Measurements from ENCODE around the gene GSG1L. TPM values are rescaled to one million over a fixed set of nuclear protein-coding genes. Genes with fewer than 3 reads are reported as not detected.
"Not testable (repeated sequence)": the region's sequence is repeated elsewhere in the genome, so short reads cannot be mapped to it uniquely, and the experiment has no call there.

The GSG1L gene
- total and polyA plus RNA-seq, 2 donors = 0.07 TPM; not detected in 1

GRCh38 chr16:27942071-27942470, 121.4 kb downstream of the GSG1L start:
- not testable (repeated sequence) for H3K27ac ChIP-seq (ENCODE audit: low read depth in 1 of 2, low read length in 1 of 2); H3K4me3 ChIP-seq (ENCODE audit: low read length in 2 of 2); DNase-seq (ENCODE audit: low read depth in 6 of 9, low spot score in 9 of 9); H3K4me1 ChIP-seq (ENCODE audit: control insufficient read depth in 2 of 2, insufficient read depth in 2 of 2, low read length in 2 of 2); H3K36me3 ChIP-seq (ENCODE audit: control insufficient read depth in 2 of 2, insufficient read depth in 2 of 2, low read length in 1 of 2); H3K9me3 ChIP-seq (ENCODE audit: control insufficient read depth in 2 of 2, insufficient read depth in 1 of 2, low read length in 1 of 2); H3K27me3 ChIP-seq (ENCODE audit: control insufficient read depth in 2 of 2, insufficient read depth in 1 of 2, low read length in 1 of 2)
- WGBS = 93% methylated on average over 5 of the region's 5 CpGs

- Histone ChIP-seq H3K9me3 (ENCODE audit: control insufficient read depth in 2 of 2, insufficient read depth in 1 of 2, low read length in 1 of 2) (no peaks in the 10 kb centered on the region), H3K27ac (ENCODE audit: low read depth in 1 of 2, low read length in 1 of 2) (no peak overlapping the region), H3K27me3 (ENCODE audit: control insufficient read depth in 2 of 2, insufficient read depth in 1 of 2, low read length in 1 of 2) (no peaks in the 10 kb centered on the region), H3K4me1 (ENCODE audit: control insufficient read depth in 2 of 2, insufficient read depth in 2 of 2, low read length in 2 of 2) (no peaks in the 10 kb centered on the region), H3K36me3 (ENCODE audit: control insufficient read depth in 2 of 2, insufficient read depth in 2 of 2, low read length in 1 of 2) (no peaks in the 10 kb centered on the region), H3K4me3 (ENCODE audit: low read length in 2 of 2) (no peak overlapping the region)
- no peak for DNase-seq (ENCODE audit: low read depth in 6 of 9, low spot score in 9 of 9)
- WGBS = 88% methylated on average over 7 of the region's 7 CpGs
Measured at GRCh38 chr16:27935076-27935475, 128.4 kb downstream of the GSG1L start.

GRCh38 chr16:27932542-27933135, 130.9 kb downstream of the GSG1L start:
- WGBS = 79% methylated on average over 3 of the region's 3 CpGs
- Histone ChIP-seq H3K4me1 (ENCODE audit: control insufficient read depth in 2 of 2, insufficient read depth in 2 of 2, low read length in 2 of 2) (no peaks in the 10 kb centered on the region), H3K4me3 (ENCODE audit: low read length in 2 of 2) (no peak overlapping the region), H3K27ac (ENCODE audit: low read depth in 1 of 2, low read length in 1 of 2) (no peak overlapping the region), H3K9me3 (ENCODE audit: control insufficient read depth in 2 of 2, insufficient read depth in 1 of 2, low read length in 1 of 2) (no peaks in the 10 kb centered on the region), H3K27me3 (ENCODE audit: control insufficient read depth in 2 of 2, insufficient read depth in 1 of 2, low read length in 1 of 2) (no peaks in the 10 kb centered on the region), H3K36me3 (ENCODE audit: control insufficient read depth in 2 of 2, insufficient read depth in 2 of 2, low read length in 1 of 2) (no peaks in the 10 kb centered on the region)
- no peak for DNase-seq (ENCODE audit: low read depth in 6 of 9, low spot score in 9 of 9)

GRCh38 chr16:27929818-27930217, 133.7 kb downstream of the GSG1L start:
- Histone ChIP-seq H3K4me1 (ENCODE audit: control insufficient read depth in 2 of 2, insufficient read depth in 2 of 2, low read length in 2 of 2) (no peaks in the 10 kb centered on the region), H3K4me3 (ENCODE audit: low read length in 2 of 2) (no peak overlapping the region), H3K9me3 (ENCODE audit: control insufficient read depth in 2 of 2, insufficient read depth in 1 of 2, low read length in 1 of 2) (no peaks in the 10 kb centered on the region), H3K36me3 (ENCODE audit: control insufficient read depth in 2 of 2, insufficient read depth in 2 of 2, low read length in 1 of 2) (no peaks in the 10 kb centered on the region), H3K27ac (ENCODE audit: low read depth in 1 of 2, low read length in 1 of 2) (no peak overlapping the region), H3K27me3 (ENCODE audit: control insufficient read depth in 2 of 2, insufficient read depth in 1 of 2, low read length in 1 of 2) (no peaks in the 10 kb centered on the region)
- WGBS = 53% methylated on average over 3 of the region's 3 CpGs
- DNase-seq (ENCODE audit: low read depth in 6 of 9, low spot score in 9 of 9) = no peak

DNA sequence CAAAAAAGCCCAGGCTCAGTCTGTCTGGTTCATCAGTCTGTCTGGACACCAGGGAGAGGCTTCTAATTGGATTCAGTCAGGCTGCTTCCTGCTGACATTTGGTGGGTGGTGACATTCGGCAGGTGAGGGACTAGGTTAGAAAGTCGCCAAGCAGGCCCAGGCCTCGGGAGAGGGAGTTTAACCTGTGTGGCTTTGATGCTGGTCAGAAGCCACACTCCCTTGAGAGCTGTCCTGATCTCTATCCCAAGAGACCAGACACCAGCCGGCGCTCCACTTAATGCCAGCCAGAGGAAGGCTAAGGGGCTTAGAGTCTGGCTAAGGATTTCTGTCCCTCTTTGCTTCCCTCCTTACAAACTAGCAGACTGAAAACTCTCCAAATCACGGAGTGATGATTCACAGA, 135.0 kb downstream of the GSG1L start:
- Histone ChIP-seq H3K27ac (ENCODE audit: low read depth in 1 of 2, low read length in 1 of 2) (no peak overlapping the region), H3K4me3 (ENCODE audit: low read length in 2 of 2) (no peak overlapping the region), H3K4me1 (ENCODE audit: control insufficient read depth in 2 of 2, insufficient read depth in 2 of 2, low read length in 2 of 2) (no peaks in the 10 kb centered on the region), H3K36me3 (ENCODE audit: control insufficient read depth in 2 of 2, insufficient read depth in 2 of 2, low read length in 1 of 2) (no peaks in the 10 kb centered on the region), H3K27me3 (ENCODE audit: control insufficient read depth in 2 of 2, insufficient read depth in 1 of 2, low read length in 1 of 2) (no peaks in the 10 kb centered on the region), H3K9me3 (ENCODE audit: control insufficient read depth in 2 of 2, insufficient read depth in 1 of 2, low read length in 1 of 2) (no peaks in the 10 kb centered on the region)
- no peak for DNase-seq (ENCODE audit: low read depth in 6 of 9, low spot score in 9 of 9)
- WGBS = 63% methylated on average over 6 of the region's 6 CpGs

DNA sequence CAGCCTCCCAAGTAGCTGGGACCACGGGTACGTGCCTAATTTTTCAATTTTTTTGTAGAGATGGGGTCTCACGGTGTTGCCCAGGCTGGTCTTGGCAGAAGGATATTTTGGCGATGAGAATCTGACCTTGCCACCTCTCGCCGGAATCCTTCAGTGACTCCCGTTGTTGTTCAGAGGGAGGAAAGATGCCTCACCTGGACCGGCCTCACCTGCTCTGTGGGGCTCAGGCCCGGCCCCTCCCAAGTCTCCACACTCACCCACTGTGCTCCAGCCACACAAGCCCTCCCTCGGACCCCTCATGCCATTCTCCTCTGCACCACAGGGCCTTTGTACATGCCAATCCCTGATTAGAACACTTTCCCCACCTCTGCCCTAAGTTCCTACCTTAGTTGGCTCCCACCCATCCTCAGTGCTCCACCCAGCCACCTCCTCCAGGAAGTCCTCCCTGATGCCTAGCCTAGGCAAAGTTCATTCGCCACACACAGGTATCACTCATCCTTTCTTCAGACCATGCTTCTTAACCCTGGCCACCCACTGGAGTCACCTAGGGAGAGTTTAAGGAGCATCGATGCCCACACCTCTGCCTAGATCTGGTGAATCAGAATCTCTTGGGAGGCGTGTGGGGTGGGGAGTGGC, 136.1 kb downstream of the GSG1L start:
- Histone ChIP-seq H3K36me3 (ENCODE audit: control insufficient read depth in 2 of 2, insufficient read depth in 2 of 2, low read length in 1 of 2) (no peaks in the 10 kb centered on the region), H3K27ac (ENCODE audit: low read depth in 1 of 2, low read length in 1 of 2) (no peak overlapping the region), H3K27me3 (ENCODE audit: control insufficient read depth in 2 of 2, insufficient read depth in 1 of 2, low read length in 1 of 2) (no peaks in the 10 kb centered on the region), H3K4me1 (ENCODE audit: control insufficient read depth in 2 of 2, insufficient read depth in 2 of 2, low read length in 2 of 2) (no peaks in the 10 kb centered on the region), H3K4me3 (ENCODE audit: low read length in 2 of 2) (no peak overlapping the region), H3K9me3 (ENCODE audit: control insufficient read depth in 2 of 2, insufficient read depth in 1 of 2, low read length in 1 of 2) (no peaks in the 10 kb centered on the region)
- DNase-seq (ENCODE audit: low read depth in 6 of 9, low spot score in 9 of 9) = no peak
- 86% methylated on average over 13 of the region's 13 CpGs for WGBS

GRCh38 chr16:27925612-27926011, 137.9 kb downstream of the GSG1L start:
- Histone ChIP-seq H3K9me3 (ENCODE audit: control insufficient read depth in 2 of 2, insufficient read depth in 1 of 2, low read length in 1 of 2) (no peaks in the 10 kb centered on the region), H3K36me3 (ENCODE audit: control insufficient read depth in 2 of 2, insufficient read depth in 2 of 2, low read length in 1 of 2) (no peaks in the 10 kb centered on the region), H3K4me3 (ENCODE audit: low read length in 2 of 2) (no peak overlapping the region), H3K4me1 (ENCODE audit: control insufficient read depth in 2 of 2, insufficient read depth in 2 of 2, low read length in 2 of 2) (no peaks in the 10 kb centered on the region), H3K27me3 (ENCODE audit: control insufficient read depth in 2 of 2, insufficient read depth in 1 of 2, low read length in 1 of 2) (no peaks in the 10 kb centered on the region), H3K27ac (ENCODE audit: low read depth in 1 of 2, low read length in 1 of 2) (no peak overlapping the region)
- no peak for DNase-seq (ENCODE audit: low read depth in 6 of 9, low spot score in 9 of 9)
- 79% methylated on average over 9 of the region's 9 CpGs for WGBS

DNA sequence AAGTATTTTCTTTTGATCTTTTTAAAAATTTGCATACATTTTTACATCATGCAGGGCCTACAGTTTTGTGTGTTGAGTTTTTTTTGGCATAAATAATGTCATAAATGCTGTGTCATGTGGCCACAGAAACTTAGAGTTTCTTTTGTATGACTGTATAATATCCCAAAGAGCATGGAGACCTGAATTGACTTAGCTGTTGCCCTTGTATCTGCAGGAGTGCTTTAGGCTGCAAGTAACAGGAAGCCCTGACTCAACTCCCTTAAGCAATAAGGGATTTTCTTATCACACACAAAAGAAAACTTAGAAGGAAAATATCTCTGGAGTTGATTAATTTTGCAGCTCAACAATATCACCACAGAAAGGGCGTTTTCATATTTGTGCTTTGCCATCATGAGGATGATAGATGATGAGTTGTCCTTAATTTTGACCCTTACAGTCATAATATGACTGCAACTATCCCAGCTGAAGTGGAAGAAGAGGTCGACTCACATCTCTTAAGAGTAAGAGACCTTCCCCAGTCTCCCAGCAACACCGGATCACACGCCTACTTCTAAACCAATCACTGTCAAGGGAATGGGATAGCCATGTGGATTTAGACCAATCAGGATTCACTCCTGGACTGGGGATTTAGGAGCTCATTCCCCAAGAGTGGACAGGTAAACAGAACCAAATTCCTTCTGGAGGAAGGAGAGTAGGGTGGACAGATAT, 138.9 kb downstream of the GSG1L start:
- DNase-seq (ENCODE audit: low read depth in 6 of 9, low spot score in 9 of 9) = no peak
- H3K9me3 ChIP-seq (ENCODE audit: control insufficient read depth in 2 of 2, insufficient read depth in 1 of 2, low read length in 1 of 2) = no peaks in the 10 kb centered on the region
- no peak overlapping the region for H3K4me3 ChIP-seq (ENCODE audit: low read length in 2 of 2)
- no peaks in the 10 kb centered on the region for H3K27me3 ChIP-seq (ENCODE audit: control insufficient read depth in 2 of 2, insufficient read depth in 1 of 2, low read length in 1 of 2)
- WGBS = 73% methylated on average over 4 of the region's 4 CpGs
- H3K36me3 ChIP-seq (ENCODE audit: control insufficient read depth in 2 of 2, insufficient read depth in 2 of 2, low read length in 1 of 2) = no peaks in the 10 kb centered on the region
- H3K27ac ChIP-seq (ENCODE audit: low read depth in 1 of 2, low read length in 1 of 2) = no peak overlapping the region
- no peaks in the 10 kb centered on the region for H3K4me1 ChIP-seq (ENCODE audit: control insufficient read depth in 2 of 2, insufficient read depth in 2 of 2, low read length in 2 of 2)

DNA sequence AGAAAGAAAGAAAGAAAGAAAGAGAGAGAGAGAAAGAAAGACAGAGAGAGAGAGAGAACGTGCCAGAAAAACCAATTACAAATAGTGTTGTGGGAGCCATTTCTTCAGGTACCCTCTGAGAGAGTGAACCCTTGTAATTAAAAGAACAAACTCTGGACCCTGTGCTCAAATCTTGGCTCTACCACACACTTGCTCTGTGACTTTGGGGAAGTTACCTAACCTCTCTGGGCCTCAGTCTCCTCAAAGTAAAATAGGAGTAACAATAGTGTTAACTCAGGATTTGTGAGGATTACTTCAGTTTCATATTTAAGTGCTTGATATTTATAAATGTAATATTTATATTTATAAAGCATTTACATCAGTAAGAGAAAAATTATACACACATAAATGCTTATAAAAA, 139.8 kb downstream of the GSG1L start:
- no peaks in the 10 kb centered on the region for H3K4me1 ChIP-seq (ENCODE audit: control insufficient read depth in 2 of 2, insufficient read depth in 2 of 2, low read length in 2 of 2)
- no peak for DNase-seq (ENCODE audit: low read depth in 6 of 9, low spot score in 9 of 9)
- no peaks in the 10 kb centered on the region for H3K36me3 ChIP-seq (ENCODE audit: control insufficient read depth in 2 of 2, insufficient read depth in 2 of 2, low read length in 1 of 2)
- no peaks in the 10 kb centered on the region for H3K27me3 ChIP-seq (ENCODE audit: control insufficient read depth in 2 of 2, insufficient read depth in 1 of 2, low read length in 1 of 2)
- no peak overlapping the region for H3K4me3 ChIP-seq (ENCODE audit: low read length in 2 of 2)
- WGBS = 90% methylated on average over 1 of the region's 1 CpG
- H3K9me3 ChIP-seq (ENCODE audit: control insufficient read depth in 2 of 2, insufficient read depth in 1 of 2, low read length in 1 of 2) = no peaks in the 10 kb centered on the region
- no peak overlapping the region for H3K27ac ChIP-seq (ENCODE audit: low read depth in 1 of 2, low read length in 1 of 2)

All from thymus (tissue), 11 donors.